CD4-positive, alpha-beta T cell treated with Interferon gamma for 1 hour (primary cell): ENCODE data around the gene CDC14A.
"Not testable (repeated sequence)": the region's sequence is repeated elsewhere in the genome, so short reads cannot be mapped to it uniquely, and the experiment has no call there.

ENCODE experiments used
- DNase-seq: peaks from one replicate; pipeline ENCODE4 v3.0.0-alpha.2; 2020

Gene CDC14A

DNA sequence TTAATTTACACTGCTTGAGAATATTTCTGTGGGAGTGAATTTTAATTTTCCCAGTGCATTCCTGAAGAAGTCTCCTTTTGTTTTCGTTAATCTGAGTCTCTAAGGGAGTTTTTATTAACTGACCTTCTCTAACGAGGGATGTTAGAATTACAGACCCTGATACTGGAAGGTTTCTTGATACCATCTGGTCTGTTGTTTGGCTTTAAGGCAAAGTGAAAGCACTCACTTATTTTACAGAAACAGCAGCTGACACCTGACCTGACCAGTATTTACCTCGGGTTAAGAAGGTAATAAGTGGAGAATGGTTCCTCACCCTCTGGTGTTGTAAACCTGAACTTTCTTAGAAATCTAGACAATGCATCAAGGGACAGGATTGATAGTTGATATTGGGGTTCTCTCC, 12.4 kb downstream of the CDC14A start:
- no peak for DNase-seq

DNA sequence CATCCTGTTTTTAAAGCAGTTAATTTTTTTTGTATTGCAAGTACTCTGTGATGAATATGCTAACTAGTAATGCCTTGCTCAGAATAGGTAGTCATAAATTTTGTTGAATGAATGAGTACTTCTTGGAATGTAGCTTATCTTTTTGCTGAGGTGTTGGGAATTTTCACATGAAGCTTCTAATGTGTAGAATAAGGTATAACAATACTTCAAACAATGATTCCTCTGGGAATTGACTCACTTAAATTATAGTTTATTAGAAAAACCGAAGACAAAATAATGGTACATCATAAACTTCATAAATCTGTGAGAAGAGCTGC, 13.9 kb downstream of the CDC14A start:
- DNase-seq = no peak

- DNase-seq = not testable (repeated sequence)
These were observed 17.0 kb downstream of the CDC14A start for GRCh38 chr1:100369339-100369738.

- not testable (repeated sequence) for DNase-seq
These were observed 21.6 kb downstream of the CDC14A start for GRCh38 chr1:100373953-100374352.

GRCh38 chr1:100376890-100377289, 24.6 kb downstream of the CDC14A start:
- not testable (repeated sequence) for DNase-seq

- DNase-seq = no peak
These were observed 25.5 kb downstream of the CDC14A start for GRCh38 chr1:100377590-100378361.

DNA sequence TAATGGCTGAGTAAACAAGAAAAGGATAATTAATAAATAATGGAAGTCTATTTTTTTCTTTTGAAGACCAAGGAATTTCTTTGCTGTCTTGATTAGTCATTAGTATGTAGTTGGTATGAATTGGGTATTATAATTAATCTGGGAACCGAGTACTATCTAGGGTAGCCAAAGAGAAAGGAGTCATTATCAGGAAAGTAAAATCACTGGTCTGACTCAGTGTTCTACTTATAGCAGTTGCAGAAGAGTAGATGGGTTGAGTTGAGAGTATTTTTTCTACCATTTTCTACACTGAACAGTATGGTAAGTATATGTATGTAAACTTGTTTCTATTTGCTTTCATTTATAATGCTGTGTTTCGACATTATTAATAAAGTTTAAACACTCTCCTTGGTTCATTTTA, 26.6 kb downstream of the CDC14A start:
- DNase-seq = no peak

DNA sequence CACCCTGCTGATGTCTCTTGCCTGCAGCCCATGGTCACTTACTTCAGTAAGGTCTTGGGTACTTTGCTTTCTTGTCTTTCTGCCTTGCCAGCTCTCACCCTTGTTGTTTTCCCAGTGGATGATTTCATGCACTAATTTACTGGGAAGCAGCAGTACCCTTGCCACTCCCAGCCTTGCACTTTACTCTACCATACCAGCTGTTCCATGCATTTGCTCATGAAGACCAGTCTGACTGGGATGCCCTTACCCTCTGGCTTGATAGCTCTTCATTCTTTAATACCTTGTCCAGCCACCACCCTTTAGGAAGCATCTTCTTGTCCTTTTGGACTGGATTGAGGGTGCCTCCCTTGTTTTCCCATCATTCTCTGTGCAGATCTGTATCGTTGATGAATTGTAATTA, 28.3 kb downstream of the CDC14A start:
- DNase-seq = no peak

GRCh38 chr1:100382657-100383056, 30.4 kb downstream of the CDC14A start:
- no peak for DNase-seq

DNA sequence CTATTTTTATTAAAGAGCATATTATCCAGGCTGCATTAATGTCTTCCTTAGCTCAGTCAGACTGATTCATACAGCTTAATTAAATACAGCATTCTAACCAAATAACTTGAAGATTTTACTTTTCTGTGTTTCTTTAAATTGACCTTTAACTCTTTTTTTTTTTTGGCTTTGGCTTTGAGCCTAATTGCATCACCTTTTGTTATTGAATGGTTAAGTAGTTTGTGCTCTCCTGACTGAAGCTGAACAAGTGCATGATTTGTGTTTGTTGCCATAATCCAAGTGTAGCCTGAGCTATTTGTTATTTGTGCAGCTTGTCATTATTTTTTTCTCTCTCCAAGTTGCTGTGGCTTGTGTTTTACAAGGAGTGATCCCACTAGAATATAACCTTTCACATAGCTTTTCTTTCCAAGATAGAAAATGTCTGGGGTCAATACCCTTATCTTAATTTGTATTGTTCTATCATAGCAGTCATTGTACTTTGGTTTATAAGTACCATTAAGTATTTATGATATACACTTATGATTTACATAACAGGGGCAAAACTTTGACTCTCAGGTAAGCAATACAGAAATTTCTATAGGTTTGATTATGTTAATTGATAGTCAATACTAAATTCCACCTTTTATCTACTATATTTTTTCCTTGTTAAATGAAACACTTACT, 31.6 kb downstream of the CDC14A start:
- DNase-seq = no peak

DNA sequence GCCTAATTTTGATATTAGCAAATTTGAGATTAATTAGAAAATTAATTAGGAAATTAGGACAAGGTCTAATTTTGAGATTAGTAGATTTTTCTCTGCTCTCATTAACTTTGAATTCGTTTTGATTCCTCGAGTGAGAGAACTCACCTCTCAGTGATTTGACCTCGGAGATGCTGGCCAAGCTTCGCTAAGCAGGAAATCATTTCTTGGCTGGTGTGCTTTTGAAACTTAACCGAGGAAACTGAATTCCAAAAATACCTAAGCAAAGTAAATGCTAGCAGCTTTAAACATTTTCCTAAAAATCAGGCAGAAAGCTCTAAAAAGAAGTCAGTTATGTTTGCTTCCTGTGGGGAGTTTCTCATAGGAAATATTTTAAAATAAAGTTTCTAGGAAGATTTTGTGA, 34.9 kb downstream of the CDC14A start:
- no peak for DNase-seq

GRCh38 chr1:100387657-100388350, 35.5 kb downstream of the CDC14A start:
- no peak for DNase-seq

- DNase-seq = no peak
These were observed 38.2 kb downstream of the CDC14A start for GRCh38 chr1:100390531-100390930.

- DNase-seq = peak; percentile 43
These were observed 39.4 kb downstream of the CDC14A start for GRCh38 chr1:100391675-100392074.

DNA sequence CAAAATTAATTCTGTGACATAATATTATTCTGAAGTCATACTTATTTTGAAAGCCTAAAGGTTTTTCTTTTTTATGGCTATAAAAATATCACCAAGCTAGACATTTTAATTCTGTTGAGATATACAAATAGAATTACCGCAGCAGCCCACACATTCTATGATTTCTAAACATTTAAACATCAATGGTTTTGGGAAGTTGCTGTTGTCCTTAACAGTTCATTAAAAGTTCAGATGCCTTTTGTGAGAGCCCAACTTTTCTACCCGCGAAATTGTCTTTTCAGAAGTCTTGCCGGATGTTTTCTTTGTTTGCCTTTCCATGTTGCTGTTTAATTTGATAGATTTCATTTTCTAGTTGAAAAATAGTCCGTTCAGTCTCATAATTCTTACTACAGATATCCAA, 40.5 kb downstream of the CDC14A start:
- DNase-seq = no peak

DNA sequence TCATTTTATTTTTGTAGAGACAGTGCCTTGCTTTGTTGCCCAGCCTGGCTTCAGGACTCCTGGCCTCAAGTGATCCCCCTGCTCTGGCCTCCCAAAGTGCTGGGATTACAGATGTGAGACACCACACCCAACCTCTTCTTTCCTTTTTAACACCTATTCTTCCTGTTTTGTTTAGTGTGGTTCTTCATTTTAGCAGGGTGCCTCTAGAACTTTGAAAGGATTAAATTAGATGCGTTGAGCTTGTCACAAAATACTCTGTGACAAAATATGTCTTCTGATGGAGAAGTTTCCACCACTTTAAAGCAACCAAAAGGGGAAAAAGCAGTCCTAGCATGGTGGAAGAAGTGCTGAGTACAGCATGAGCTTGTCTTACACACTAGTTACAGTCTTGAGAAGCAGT, 42.0 kb downstream of the CDC14A start:
- DNase-seq = no peak

GRCh38 chr1:100395913-100396312, 43.6 kb downstream of the CDC14A start:
- DNase-seq = no peak

DNA sequence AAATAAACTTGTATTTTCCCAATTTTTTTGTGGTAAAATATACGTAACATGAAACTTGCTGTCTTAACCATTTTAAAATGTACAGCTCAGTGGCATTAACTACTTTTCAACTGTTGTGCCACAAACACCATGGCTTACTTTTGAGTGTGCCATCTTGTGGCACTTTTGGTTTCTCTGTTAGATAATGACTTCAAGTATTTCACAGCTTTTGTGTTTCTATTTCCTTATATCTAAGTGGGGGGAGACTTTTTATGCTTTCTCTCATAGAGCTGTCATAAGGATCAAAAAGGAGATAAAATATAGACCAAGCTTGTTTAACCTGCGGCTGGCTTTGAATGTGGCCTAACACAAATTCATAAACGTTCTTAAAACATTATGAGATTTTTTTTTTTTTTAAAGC, 44.3 kb downstream of the CDC14A start:
- DNase-seq = no peak

- DNase-seq = no peak
These were observed 45.4 kb downstream of the CDC14A start for GRCh38 chr1:100397681-100398080.

GRCh38 chr1:100398648-100399047, 46.3 kb downstream of the CDC14A start:
- no peak for DNase-seq

DNA sequence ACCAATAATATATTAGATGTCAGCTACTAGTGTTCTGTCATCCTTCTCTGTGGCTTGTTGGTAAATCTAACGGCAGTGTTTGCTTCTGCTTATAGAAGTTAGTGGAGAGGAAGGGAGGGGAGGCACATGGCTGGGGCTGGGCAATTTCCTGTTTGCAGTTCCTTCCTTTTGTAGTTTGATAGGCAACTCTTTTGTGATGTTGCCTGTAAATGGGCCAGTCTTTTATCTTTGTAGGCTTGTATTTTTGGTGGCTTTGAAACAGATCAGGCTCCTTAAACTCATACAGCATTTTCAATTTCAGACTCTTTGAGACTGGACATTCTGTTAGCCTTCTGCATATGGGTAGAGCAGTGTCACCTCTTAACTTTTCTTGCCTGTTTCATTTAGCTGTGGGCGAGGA, 48.1 kb downstream of the CDC14A start:
- peak; percentile 72 for DNase-seq

DNA sequence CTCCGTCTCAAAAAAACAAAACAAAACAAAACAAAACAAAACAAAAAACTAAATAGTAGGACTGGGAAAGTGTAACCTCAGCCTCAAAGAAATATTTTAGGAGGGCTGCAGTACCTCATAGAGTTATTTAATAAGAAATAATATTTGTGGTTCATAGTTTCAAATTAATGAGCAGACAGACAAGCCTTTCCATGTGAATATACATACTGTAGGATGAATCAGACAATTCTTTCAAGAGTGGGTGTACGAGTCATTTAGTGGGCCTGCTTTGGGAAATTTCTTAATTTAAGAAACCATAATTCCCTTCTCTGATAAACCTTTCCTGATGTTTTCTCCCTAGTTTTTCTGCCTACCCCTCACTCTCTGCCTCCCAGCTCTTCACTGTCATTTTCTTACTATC, 52.5 kb downstream of the CDC14A start:
- no peak for DNase-seq

- not testable (repeated sequence) for DNase-seq
These were observed 53.6 kb downstream of the CDC14A start for GRCh38 chr1:100405902-100406301.

GRCh38 chr1:100407390-100407789, 55.1 kb downstream of the CDC14A start:
- not testable (repeated sequence) for DNase-seq
